ENCODE results near the gene ATM.

GRCh38 chr11:108392353-108392752 is 169.5 kb downstream of the ATM start:
- TF ChIP-seq PPARA (CRISPR knock-in tag; IDR thresholded peaks at IDR 0.05; ENCODE audit: borderline replicate concordance) (no peak), PATZ1 (CRISPR knock-in tag; IDR thresholded peaks at IDR 0.05; ENCODE audit: borderline replicate concordance) (no peak)

Data from SK-N-SH treated with all-trans-retinoic acid at 6 μM for 48 hours (cell line).